MCF 10A (cell line): ENCODE measurements around the gene POU2F2. TPM values are rescaled to one million over a fixed set of nuclear protein-coding genes. Genes with fewer than 3 reads are reported as not detected.

Source experiments
- BruUV-seq: library from RNA; stranded (reverse); fragments of 400-500 nt; replicated peaks from 2 replicates; lab custom pipeline; 2021; lab: Mats Ljungman, UMichigan
- CTCF ChIA-PET: fragments of 300-600 bp; sonication (Branson Sonifier 250); formaldehyde crosslinking; extraction: SDS; loops from one replicate; lab custom pipeline; 2021; ENCODE audit warnings: antibody characterized with exemption, inconsistent platforms; lab: Yijun Ruan, JAX
- POLR2A ChIA-PET: fragments of 300-600, 350-650 bp; sonication (Branson Sonifier 250); formaldehyde crosslinking; extraction: SDS; loops from one replicate; lab custom pipeline; 2020; ENCODE audit warnings: antibody characterized with exemption, inconsistent platforms; lab: Yijun Ruan, JAX
- DNase-seq: peaks from one replicate; pipeline ENCODE4 v3.0.0-alpha.2; 2018; ENCODE audit not compliant: unreplicated experiment
- H3K27ac Mint-ChIP-seq: one replicate; pipeline ENCODE4 v1.8.0; 2022; ENCODE audit warnings: mild to moderate bottlenecking, low read depth, mixed read lengths; ENCODE audit not compliant: unreplicated experiment
- H3K27me3 Mint-ChIP-seq: one replicate; pipeline ENCODE4 v1.8.0; 2022; ENCODE audit warnings: mixed read lengths; ENCODE audit not compliant: insufficient read depth, unreplicated experiment
- H3K36me3 Mint-ChIP-seq: one replicate; pipeline ENCODE4 v1.8.0; 2022; ENCODE audit warnings: mild to moderate bottlenecking, moderate library complexity, mixed read lengths; ENCODE audit not compliant: insufficient read depth, unreplicated experiment
- H3K4me1 Mint-ChIP-seq: one replicate; pipeline ENCODE4 v1.8.0; 2022; ENCODE audit warnings: mixed read lengths; ENCODE audit not compliant: insufficient read depth, unreplicated experiment
- H3K4me3 Mint-ChIP-seq: one replicate; pipeline ENCODE4 v1.8.0; 2022; ENCODE audit warnings: mild to moderate bottlenecking, moderate library complexity, mixed read lengths; ENCODE audit not compliant: unreplicated experiment
- H3K9me3 Mint-ChIP-seq: one replicate; pipeline ENCODE4 v1.8.0; 2022; ENCODE audit warnings: mixed read lengths; ENCODE audit not compliant: unreplicated experiment
- CTCF ChIP-seq: fragments of 200-600 bp; IDR thresholded peaks from one replicate; pipeline ENCODE4 v1.8.0; 2022; ENCODE audit warnings: antibody characterized with exemption, mild to moderate bottlenecking; ENCODE audit not compliant: unreplicated experiment
- intact Hi-C: fragments of 100-400 bp; cut with micrococcal nuclease; formaldehyde crosslinking; loops from 2 replicates; pipeline ENCODE4 v1.14.1; 2022
- total RNA-seq: library from RNA; stranded (reverse); gene quantifications from 2 replicates; pipeline ENCODE4 v1.2.3, GENCODE V29; 2022

POU2F2 gene
- total RNA-seq, 1 experiment from 2014 or later: 0.70 TPM

- DNase-seq: no peak
- H3K27ac Mint-ChIP-seq: no peak overlapping the region
- no peak overlapping the region for H3K4me3 Mint-ChIP-seq
- CTCF ChIA-PET: interaction anchor here (0.7 to 3.1 kb wide), 5 partner anchors 11 to 176 kb away, joined by 3 to 18 read pairs (median 5); partner anchors contain the start of gene POU2F2
- peaks cover 20% of the 10 kb centered on the region for H3K4me1 Mint-ChIP-seq
- H3K9me3 Mint-ChIP-seq: no peaks in the 10 kb centered on the region
- H3K27me3 Mint-ChIP-seq: no peaks in the 10 kb centered on the region
- intact Hi-C loops: no loop called here
- TF ChIP-seq CTCF: no peak
- POLR2A ChIA-PET: no interaction called here
- no peaks in the 10 kb centered on the region for H3K36me3 Mint-ChIP-seq
- no TSS peak for BruUV-seq
Observed at GRCh38 chr19:42120276-42120980, 11.8 kb downstream of the POU2F2 start.

GRCh38 chr19:42117076-42117475, 15.2 kb downstream of the POU2F2 start:
- H3K4me1 Mint-ChIP-seq: peaks cover 27% of the 10 kb centered on the region
- no peak for DNase-seq
- no peaks in the 10 kb centered on the region for H3K27me3 Mint-ChIP-seq
- H3K9me3 Mint-ChIP-seq: no peaks in the 10 kb centered on the region
- H3K36me3 Mint-ChIP-seq: no peaks in the 10 kb centered on the region
- H3K27ac Mint-ChIP-seq: no peak overlapping the region
- TF ChIP-seq CTCF: no peak
- ChIA-PET POLR2A (no interaction called here), CTCF (interaction anchor here (0.6 to 2.0 kb wide), 2 partner anchors 9 to 166 kb away, joined by 3 to 14 read pairs; no protein-coding TSS in a partner anchor)
- no peak overlapping the region for H3K4me3 Mint-ChIP-seq
- intact Hi-C loops: no loop called here
- BruUV-seq: no TSS peak

GRCh38 chr19:42116308-42117075, 15.8 kb downstream of the POU2F2 start:
- no peak for TF ChIP-seq CTCF
- no TSS peak for BruUV-seq
- Mint-ChIP-seq H3K4me1 (peaks cover 32% of the 10 kb centered on the region), H3K27ac (no peak overlapping the region), H3K9me3 (no peaks in the 10 kb centered on the region), H3K27me3 (no peaks in the 10 kb centered on the region), H3K36me3 (no peaks in the 10 kb centered on the region), H3K4me3 (no peak overlapping the region)
- intact Hi-C loops: no loop called here
- ChIA-PET CTCF (interaction anchor here (1.2 to 2.0 kb wide), 2 partner anchors 8 to 9 kb away, joined by 7 to 14 read pairs; no protein-coding TSS in a partner anchor), POLR2A (interaction anchor here (0.5 kb wide), 1 partner anchor 124 kb away, joined by 3 read pairs; no protein-coding TSS in a partner anchor)
- no peak for DNase-seq

GRCh38 chr19:42115705-42116104, 16.5 kb downstream of the POU2F2 start:
- no peak for DNase-seq
- Mint-ChIP-seq H3K4me1 (peaks cover 35% of the 10 kb centered on the region), H3K27ac (no peak overlapping the region), H3K36me3 (no peaks in the 10 kb centered on the region), H3K4me3 (no peak overlapping the region), H3K9me3 (peaks cover 6% of the 10 kb centered on the region), H3K27me3 (no peaks in the 10 kb centered on the region)
- ChIA-PET POLR2A (interaction anchor here (2.6 kb wide), 1 partner anchor 13 kb away, joined by 12 read pairs; no protein-coding TSS in a partner anchor), CTCF (interaction anchor here (0.5 to 2.5 kb wide), 6 partner anchors 9 to 164 kb away, joined by 3 to 13 read pairs (median 6); partner anchors contain the start of gene POU2F2)
- no TSS peak for BruUV-seq
- intact Hi-C loops: no loop called here
- no peak for TF ChIP-seq CTCF
